Retina (tissue), 1 donor: ENCODE results near the gene UBE2Q2.
"Not testable (repeated sequence)": the region's sequence is repeated elsewhere in the genome, so short reads cannot be mapped to it uniquely, and the experiment has no call there.

ENCODE experiments used
- DNase-seq: peaks from one replicate; pipeline ENCODE4 v3.0.0-alpha.2; 2016

UBE2Q2 gene

DNA sequence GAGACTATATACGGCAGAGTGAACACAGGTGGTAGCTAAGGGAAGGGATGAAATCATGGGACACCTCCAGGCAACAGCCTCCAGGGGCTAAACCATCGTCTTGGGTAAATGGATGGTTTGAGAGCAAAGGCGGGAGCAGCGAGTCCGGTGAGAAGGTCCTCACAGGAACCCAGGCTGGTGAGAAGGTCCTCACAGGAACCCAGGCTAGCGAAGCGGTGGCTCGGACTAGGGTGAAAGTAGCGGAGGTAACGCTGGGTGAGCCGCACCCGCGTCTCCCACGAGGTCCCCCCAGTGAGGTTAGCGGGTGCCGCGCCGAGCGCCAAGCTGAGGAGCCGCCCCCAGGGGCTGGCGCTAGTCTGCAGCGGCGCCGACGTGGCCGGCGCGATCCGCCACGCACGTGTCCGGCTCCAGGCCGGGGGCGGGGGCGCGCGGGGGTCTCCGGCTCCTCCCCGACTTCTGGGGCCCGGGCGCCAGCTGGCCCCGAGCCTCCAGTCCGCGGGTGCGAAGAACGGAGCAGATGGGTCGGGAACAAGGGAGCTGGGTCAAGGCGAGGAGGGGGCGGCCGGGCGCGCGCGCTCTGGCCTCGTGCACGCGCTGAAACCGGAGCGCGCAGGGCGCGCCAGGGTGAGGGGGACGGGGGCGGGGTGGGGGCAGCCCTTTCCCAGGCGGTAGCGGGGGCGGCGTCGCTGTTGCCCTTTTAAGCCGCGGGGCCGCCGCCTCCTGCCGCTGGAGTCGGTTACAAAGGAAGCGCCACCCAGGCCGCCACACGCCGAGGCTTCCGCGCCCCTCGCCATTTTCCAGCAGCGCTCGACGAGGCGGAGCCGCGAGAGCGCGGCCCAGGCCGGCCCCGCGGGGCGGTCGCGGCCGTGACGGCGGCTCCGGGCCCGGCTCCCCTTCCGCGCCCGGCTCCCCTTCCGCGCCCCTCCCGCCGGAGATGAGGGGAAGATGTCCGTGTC, at the start of gene UBE2Q2:
UBE2Q2 (plus strand) TSS at position 726 of the 956 bp plus-strand sequence; CDS start at position 946, 220 bp downstream.
- DNase-seq, result peak; percentile 88

DNA sequence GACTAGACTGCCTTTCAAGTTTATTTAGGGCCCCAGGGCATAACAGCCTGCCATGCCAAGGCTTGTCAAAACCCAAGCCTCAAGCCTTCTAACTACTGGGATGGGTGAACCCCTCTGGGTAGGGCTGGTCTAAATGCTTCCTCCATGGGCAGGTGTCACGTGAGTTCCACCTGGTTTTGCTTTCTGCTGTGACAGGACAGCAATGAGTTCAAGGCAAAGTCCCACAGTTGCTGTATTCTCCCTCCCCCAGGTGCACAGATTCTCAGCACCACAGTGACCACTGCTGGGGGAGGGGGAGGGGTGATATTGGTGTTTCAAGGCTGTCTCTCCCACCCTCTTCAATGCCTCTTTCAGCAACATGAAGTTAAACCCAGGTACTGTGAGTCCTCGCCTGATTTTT, 46.9 kb upstream of the UBE2Q2 start:
- DNase-seq, result no peak

DNA sequence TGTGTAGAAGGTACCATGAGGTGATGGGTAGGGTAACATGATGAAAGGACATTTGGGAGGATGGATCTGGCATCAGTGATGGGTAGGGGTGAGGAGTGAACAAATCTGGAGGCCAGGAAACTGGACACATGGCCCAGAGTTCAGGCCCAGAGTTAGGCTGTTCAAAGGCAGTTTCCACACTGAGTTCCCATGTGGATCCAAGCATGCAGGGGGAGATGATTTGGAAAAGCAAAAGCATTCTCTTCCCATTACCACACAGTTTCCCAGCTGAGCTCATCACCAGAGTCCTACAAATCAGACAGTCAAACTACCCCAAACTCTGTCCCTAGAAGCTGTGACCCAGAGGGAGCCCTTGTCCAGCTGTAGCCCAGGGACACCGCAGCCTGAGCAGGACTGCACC, 46.1 kb upstream of the UBE2Q2 start:
- DNase-seq, result not testable (repeated sequence)

DNA sequence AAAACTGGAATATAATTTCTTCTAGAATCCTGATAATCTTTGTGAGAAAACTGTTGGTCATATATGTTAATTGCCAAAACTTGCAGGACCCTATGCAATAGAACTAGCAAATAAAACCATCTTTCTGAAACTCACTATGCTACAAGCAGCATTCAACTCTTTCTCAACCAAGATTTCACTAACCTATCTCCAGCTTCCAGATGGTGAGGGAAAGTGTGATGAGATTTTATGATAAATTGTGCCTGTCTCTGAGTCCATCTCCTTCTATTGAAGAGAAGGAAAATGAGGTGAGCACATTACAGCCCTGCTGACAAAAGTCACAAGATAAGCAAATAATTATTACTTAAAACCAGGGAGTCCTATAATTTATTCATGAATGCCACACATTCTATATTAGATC, 44.1 kb upstream of the UBE2Q2 start:
- no peak for DNase-seq

DNA sequence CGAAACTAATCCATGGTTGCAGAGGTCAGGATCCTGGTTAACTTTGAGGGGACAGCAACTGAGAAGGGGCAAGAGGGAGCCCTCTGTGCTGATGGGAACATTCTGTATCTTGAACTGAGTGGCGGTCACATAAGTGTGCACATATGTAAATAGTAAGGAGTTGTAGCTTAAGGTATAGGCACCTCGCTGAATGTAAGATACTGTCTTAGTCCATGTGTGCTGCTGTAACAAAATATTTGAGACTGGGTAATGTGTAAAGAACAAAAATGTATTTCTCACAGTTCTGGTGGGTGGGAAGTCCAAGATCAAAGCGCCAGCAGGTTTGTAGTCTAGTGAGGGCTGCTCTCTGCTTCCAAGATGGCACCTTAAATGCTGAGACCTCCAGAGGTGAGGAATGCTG, 42.8 kb upstream of the UBE2Q2 start:
- DNase-seq, result not testable (repeated sequence)

DNA sequence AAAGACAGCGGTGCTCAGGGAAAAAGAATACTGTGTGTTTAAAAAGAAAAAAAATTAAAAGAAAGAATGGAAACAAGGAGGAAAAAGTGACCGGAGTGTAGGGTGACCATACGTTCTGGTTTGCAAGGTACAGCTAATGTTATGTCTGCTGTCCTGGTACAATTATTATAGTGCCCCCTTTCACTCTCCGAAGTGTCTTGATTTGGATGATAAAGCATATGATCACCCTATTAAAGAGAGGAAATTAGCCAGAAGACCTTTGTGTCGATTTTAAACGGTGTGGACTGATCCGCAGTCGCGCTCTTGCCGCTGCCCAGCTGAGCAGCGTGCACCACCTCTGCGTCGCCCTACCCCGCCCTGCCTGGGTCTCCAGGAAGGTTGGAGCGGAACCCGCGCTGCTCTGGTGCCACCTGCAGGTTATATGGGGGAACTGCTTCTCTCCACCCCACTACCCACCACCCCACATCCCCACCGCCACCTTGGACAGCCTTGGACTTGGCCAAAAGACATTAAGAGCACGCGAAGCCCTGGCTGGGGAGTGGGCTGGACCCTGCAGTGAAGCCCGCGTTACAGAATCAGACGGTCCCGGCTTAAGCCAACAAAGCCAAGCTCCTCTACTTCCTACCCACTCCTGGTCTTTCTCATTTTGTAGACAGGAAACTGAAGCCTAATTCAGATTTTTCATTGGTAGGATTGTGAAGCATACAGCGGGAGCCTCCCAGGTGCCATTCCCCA, 41.2 kb upstream of the UBE2Q2 start:
- peak; percentile 90 for DNase-seq

DNA sequence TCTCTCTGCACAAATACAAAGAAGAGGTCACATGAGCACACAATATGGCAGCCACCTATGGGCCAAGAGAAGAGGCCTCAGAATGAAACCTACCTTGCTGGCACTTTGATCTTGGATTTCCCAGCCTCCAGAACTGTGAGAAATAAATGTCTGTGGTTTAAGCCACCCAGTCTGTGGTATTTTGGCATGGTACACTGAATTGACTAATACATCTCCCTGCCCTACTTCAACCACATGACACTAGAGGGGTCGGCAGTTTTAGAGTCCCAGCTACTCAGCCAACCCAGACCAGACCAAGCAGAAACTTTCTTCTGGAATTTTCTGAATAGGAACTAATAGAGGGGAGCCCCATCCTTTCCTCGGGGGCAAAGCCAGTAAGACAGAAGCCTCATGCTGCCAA, 35.8 kb upstream of the UBE2Q2 start:
- DNase-seq, result not testable (repeated sequence)

DNA sequence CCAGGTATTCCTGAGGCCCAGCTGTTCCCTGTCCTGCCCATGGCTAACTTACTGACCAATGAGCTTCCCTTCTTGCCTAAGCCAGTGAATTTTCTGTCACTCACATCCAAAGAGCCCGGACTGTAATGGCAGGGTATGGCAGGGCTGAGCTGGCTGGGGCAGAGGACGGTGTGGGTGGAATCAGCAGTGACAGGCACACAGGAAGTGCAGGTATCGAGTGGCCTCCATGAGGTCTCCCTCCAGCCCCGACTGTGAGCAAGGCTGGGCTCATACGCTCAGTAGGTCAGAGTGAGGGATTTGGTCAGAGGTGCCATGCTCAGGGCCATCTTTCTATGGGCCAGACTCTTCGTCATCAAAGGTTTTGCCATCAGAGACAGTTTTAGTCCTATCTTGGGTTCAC, 35.2 kb upstream of the UBE2Q2 start:
- DNase-seq, result not testable (repeated sequence)

DNA sequence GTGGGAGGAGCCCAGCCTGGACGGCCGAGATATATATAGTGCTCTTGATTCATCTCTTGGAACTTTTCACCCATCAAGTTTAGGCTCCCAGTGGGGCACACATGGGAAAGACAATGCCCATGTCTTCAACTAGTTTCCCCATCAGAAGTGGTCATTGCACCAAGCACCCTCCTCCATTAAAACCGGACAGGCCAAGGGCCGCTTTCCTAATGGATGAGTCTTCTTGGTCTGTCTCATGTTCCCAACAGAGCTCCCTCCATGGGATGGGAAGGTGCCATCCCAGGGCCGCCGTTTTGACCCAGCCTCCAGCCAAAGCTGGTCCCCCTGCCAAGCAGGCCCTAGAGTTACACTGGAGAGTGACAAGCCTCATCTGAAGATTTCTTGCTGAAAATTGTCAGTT, 34.7 kb upstream of the UBE2Q2 start:
- no peak for DNase-seq

DNA sequence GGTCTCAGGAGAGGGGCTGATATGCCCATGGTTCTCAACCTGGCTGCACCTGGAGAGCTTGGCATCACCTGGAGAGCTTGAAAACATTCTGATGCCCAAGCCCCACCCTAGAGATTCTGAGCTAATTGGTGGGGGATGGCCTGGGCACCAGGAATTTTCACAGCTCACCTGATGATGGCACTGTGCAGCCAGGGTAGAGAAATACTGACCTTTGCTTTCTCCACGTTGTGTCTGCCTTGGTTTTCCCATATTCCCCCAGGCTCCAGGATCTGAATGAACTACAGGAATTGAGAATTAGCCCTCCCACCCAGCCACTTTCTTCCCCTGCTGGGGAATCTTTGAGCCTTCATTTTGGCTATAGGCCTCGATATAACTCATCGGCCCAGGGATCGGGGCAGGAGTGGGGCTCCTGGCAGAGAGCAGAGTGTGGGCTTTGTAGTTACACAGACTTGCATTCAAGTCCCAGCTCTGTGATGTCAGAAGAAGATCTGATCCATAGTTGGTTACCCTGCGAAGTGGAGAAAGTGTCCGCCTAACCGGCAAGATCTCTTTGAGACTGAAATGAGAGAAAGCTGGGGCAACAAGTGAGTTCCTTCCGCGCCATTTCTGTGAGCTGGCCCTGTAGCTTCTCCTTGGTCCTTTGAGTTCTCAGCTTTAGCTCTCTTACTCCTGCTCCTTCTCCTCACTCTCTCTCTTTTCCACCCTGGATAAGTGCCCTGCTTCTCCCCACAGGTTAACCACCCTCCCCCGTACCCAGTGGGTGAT, 33.1 kb upstream of the UBE2Q2 start:
- no peak for DNase-seq

DNA sequence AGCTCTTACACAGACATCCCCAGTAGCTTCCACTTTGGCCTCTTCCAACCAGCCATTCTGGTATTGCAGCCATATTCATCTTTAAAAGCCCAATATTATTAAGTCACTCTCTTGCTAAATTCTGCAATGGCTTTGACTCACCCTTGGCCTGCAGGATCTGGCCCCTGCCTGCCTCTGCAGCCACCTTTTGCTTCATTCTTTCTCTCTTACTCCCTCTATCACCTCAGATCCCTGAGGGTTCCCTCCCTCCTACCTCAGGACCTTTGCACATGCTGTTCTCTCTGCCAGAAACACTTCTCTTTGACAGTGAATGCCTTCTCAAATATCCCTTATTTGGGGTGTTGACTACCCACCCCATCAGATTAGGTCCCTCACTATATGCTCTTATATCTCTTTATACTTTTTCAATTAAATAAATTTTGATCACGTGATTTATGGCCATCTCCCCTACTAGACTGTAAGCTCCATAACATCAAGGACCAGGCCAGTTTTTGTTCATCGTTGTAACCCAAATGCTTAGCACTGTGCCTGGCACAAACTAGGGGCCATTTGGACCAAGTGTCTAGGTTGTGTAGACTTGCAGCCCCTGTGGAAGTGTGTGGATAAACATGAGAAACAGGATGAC, 32.3 kb upstream of the UBE2Q2 start:
- DNase-seq, result no peak

DNA sequence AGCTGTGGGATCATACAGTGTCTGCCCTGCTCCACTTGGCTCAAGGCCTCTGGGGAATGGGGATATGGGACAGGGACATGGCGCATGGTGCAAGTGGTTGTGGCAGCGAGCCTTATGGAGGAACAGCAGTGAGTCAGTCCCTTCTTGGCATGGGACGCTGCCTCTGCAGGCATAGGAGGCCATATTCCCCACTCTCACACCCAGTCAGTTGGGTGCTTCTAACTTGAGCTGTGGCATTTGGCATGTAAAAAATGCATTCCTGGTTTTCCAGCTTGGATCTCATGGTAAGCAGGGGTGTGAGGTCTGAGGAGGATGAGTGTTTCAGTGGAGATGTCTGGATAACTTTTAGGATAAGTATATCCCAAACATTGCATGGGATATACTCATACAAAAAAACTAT, 31.6 kb upstream of the UBE2Q2 start:
- no peak for DNase-seq

DNA sequence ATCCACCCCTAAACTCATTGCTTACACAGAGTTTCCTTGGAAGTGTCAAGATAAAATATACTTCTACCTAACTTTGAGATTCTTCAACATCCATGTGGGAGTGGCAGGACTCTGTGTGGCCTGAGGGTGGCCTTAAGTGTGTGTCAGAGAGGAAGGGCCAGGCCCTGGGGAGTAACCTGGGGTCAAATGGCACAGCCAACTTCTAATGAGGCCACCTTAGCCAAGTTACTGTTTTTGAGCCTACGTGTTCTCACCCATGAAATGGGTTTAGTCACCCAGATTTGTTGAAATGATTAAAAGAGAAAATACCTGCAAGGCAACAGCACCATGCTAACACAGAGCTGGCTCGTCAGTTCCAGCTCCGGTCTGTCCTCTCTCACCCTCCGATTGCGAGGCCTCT, 28.5 kb upstream of the UBE2Q2 start:
- no peak for DNase-seq

DNA sequence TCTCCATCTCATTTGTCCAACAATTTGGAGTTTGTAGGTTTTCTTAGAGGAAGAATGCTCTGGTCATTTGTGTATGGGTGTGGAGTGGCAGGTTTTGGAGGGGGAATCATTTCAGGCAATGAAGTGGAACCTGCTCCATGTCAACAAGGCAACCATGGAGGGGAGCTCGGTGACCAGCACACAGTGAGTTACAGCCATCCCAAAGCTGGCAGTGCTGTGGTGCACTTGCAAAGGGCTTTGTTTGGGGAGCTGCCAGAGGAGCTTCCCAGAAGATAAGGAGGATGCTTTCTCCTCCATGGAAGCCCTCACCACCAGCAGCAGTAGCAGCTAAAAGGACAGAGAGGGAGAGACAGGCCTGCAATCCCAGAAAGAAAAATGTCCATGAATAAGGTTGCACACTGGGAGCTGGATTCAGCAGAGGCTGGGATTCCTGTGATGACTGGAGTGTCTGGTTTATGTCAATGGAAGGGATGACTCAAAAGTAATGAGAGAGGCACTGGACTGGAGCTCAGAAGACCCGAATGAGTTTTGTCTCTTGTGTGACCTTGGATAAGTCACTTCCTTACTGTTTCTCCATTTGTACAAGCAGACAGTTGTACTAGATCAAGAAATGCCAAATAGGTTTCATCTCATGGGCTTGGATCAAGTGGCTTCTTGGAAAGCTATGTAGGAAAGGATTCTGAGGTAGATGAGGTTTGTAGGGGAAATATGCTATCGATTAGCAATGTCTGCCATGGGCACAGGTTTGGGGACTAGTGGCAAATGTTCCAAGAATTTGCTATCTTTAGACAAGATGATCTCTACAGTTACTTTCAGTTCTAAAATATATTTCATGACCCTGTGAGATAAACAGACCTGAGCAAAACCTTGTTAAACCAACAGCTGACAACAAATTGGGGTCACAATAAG, 27.2 kb upstream of the UBE2Q2 start:
- no peak for DNase-seq

DNA sequence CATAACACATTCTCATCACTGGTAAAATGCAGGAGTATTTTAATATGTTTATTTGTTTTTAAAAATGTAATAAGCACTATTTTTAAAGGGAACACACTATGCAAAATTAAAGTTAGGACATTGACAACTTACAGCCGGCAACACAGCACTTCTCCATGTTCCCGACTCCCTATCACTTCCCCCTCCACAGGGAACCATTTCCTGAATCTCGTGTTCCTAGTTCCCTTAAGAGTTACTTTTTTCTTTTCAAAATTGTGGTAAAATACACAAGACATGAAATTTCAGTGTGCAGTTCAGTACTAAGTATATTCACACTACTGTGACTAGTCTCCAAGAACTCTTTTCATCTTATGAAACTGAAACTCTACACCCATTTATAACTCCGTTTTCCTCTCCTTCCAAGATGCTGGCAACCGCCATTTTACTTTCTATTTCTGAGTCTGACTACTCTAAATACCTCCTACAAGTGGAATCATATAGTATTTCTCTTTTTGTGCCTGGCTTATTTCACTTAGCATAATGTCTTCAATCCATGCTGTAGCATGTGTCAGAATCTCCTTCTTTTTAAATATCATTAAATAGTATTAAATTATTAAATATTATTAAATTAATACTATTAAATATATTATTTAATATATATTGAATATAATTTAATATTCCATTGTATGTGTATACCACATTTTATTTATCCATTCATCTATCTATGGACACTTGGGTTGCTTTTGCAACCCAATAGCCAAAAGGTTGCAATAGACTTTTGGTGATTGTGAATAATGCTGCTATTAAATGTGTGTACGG, 25.9 kb upstream of the UBE2Q2 start:
- DNase-seq, result no peak

DNA sequence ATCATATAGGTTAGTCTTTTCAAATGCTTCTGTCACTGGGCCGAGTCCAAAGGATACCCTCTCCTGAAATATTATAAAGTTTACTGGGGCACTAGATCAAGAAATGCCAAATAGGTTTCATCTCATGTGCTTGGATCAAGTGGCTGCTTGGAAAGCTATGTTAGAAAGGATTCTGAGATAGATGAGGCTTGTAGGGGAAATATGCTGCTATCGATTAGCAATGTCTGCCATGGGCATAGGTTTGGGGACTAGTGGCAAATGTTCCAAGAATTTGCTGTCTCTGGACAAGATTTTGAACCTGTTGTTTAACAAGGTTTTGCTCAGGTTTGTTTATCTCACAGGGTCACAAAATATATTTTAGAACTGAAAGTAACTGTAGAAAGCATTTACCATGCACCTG, 23.0 kb upstream of the UBE2Q2 start:
- DNase-seq, result no peak

DNA sequence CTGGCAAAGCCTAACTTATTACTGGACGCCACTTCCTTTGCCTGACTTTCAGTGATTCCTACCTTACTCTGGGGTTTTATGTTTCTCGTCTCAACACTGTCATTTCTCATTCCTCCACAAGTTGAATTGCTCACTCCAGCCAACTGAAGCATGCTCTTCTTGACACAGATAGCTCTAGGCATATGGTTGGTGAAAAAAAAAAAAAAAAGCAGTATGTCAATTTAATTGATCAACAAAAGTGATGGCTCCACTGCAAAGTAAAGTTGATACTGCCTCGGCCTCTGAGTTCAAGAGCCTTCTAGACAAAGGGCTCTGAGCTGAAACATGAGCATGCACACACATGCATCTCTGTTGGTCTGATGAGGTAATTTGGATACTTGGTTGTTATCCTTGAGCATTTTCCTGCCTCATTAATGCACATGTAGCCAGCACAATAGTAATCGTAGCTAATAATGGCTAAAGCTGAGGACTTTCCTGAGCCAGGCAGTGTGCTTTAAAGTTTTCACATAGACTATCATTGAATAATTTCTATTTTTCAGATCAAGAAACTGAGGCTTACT, 21.4 kb upstream of the UBE2Q2 start:
- peak; percentile 82 for DNase-seq

DNA sequence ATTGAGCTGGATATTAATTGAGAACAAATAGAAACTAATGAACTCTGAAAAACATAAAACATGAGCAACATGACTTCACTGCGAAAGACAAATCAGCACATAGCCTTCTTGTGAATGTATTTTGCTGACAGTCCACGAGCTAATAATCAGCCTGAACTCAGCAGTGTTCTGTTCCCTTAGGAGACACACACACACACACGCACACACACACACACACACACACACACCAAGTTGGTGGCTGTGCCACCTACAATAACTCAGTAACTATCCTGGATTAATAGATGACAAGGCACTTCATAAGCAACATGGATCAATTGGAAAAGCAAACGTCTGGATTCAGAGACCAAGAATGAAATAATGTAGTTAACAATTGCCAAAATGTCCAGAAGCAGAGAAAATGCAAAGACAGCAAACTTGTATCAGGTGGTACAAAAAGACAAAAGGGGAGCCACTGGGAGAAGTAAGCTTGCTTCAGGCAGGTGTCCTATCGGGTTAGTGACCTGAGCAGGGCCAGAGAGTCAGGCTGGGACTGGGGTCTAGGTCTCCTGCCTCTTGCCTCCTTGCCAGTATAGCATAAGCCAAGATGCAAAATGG, 20.5 kb upstream of the UBE2Q2 start:
- no peak for DNase-seq

DNA sequence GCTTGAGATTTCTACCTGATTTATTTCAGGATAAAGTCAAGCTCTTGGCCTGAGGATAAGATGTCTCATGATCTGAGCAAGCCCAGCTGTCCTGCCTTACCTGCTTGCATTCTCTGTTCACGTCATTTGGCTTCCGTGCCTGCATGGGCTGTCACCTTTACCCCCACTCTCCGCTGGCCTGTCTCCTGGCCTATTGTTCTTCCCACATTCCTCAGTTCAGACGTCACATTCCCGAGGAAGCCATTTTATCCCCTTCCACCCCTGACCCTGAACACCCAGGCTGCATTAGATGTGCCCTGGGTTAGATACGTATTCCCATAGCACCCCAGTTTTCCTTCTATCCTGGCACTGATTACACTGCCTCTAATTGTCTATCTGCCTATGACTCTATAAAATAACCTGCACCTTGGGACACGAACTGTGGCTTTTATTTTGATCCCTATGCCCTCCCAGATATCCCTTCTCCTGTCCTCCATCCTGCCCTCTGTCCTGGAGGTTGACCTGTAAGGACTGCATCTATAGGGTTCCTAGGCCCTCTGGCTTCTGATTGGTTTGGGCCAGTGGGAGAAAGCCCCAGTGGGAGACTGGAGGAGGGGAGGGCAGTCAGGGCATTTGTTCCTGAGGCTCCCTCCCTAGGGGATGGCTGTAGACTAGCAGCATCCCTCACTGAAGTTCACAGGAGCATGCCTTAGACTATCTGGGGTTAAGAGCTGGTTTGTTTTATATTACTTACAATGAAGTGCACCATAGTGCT, 19.2 kb upstream of the UBE2Q2 start:
- DNase-seq, result no peak
